Stimulated activated CD4-positive, alpha-beta T cell treated with anti-CD3 and anti-CD28 coated beads, Interleukin-1b, Interleukin-23, amount 100 ng/mL, for 4 hours (primary cell): ENCODE data around the gene PARM1.

ENCODE experiments used
- DNase-seq, 2 donors: peaks; one replicate each; pipeline ENCODE4 v3.0.0-alpha.2; 2020; ENCODE audit warnings: low read depth in 2 of 2

Gene PARM1

GRCh38 chr4:75030649-75031235, 97.8 kb downstream of the PARM1 start:
- DNase-seq: no peak

DNA sequence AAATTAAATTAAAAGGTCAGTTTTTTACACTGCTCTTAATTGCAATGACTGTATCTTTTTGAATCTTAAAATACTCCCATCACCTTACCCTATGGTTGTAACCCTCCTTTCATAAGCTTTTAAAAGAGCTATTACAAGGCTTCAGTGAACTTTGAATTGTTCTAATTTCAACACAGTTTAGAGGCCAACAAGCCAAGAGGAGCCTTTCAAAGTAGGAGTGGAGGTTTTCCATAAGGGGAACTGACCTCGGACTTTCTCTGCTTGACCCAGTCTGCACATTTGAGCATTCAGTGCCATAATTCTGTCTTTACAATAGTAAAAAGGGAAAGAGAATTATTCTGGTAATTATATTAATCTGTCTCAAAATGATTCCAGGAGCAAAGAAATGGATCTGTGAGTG, 98.9 kb downstream of the PARM1 start:
- no peak for DNase-seq

GRCh38 chr4:75034523-75034922, 101.6 kb downstream of the PARM1 start:
- DNase-seq: no peak

DNA sequence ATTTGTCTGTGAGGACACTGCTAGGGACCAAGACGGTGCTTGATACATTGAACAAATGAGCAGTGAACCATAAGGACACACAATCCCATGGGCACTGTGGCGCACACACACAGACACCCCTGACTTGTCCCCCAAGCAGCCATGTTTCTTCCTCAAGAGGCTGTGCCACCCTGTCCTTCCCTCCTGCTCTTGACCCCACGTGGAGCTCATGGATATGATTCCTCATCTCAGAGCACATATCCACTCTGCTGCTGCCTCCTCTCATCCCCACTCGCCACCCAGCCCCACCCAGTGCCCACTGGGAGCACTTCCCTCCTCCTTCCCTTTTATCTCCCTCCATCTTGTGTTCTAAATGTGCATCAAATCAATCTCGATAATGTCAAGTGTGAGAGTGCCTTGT, 102.4 kb downstream of the PARM1 start:
- DNase-seq: no peak

DNA sequence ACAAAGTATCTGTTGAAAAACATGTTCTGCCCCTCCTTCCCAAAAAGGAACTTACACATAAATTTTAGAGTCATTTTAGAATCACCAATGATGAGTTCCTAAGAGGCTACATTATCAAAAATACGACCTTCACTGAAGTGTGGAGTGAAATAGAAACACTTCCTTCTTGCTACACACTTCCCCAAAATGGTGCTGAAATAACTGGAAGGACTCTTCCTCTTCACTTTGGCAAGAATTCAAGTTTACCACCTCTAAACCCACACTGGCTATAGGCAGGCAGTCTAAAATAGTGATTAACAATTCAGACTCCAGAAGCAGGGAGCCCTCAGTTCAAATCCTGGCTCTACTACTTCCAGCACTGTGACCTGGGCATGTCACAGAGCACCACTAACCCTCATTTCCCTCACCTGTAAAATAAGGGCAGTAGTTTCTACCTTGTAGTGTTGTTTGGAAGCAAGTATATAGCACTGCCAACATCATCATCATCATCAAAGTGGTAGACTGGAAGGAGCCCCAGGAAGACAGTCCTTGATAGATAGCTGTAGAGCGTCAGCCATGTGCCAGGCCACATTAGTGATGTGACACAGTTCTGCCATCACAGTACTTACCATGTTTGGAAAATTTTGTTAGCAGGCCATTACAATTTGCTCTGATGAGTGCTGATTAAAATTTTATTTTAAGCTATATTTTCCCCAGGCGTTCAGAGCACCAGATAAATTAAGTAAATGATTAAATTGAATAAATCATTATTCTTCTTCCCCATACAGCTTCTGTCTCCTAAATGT, 103.3 kb downstream of the PARM1 start:
- no peak for DNase-seq

DNA sequence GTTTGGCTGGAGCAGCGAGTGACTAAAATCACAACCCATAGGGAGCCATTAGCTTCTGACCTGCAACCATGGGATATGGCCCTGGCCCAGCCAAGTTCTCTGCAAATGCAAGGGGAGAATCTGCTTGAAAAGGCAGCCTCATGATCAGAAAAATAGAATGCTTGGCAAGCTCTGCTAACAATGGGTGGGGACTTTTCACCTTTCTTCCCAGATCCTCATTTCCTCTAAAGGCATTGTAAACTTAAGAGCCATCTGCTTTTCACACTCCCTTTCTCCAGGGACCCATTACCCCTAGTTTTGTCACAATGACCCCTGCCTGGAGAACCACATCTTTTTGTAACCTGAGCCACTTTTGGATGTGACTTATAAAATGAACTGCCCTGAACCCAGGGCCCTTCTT, 104.3 kb downstream of the PARM1 start:
- DNase-seq: no peak

DNA sequence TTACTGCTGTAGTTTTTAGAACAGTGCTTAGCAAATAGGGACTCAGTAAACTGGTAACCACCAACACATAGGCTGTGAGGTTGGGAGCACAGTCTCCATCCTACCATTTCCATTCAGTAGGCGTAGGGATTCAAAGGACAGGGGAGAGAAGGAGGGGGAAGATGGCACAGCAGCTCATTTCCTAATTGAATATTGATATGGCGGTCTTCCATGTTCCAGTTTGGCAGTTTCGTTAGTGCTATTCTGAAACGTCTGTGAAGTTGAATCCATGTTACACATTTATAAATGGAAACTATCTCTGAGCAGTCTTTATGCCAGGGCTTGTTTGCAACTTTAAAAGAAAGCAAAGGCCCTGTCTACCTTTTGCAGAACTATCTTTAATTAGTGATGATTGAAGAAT, 105.5 kb downstream of the PARM1 start:
- no peak for DNase-seq

GRCh38 chr4:75040703-75041102, 107.8 kb downstream of the PARM1 start:
- no peak for DNase-seq

DNA sequence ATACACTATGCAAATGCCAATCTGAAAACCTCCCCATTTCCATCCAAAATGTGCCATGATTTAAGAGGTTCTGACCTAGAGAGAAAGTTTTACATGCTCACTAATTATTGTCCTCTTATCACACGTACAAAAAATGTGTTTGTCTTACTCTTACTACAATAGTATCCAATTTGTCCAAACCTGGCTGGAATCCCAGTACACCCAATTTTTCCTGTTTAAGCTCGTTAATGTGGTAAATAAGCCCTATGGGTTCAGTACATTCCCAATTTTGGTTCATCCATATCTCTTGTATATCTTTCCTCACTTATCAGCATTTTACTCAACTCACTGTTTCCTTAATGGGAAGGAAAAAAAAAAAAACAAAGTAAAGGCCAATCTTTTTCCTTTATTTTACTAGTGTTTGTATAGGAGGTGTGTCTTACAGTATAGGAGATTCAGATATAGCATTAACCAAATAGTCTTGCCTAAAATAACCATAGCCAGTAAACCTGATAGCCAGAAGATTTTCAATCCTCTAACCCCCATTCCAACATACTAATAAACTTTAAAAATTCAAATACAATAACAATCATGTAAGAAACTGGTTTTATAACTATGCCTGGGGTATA, 109.8 kb downstream of the PARM1 start:
- DNase-seq: no peak

GRCh38 chr4:75046226-75046625, 113.3 kb downstream of the PARM1 start:
- DNase-seq: no peak

DNA sequence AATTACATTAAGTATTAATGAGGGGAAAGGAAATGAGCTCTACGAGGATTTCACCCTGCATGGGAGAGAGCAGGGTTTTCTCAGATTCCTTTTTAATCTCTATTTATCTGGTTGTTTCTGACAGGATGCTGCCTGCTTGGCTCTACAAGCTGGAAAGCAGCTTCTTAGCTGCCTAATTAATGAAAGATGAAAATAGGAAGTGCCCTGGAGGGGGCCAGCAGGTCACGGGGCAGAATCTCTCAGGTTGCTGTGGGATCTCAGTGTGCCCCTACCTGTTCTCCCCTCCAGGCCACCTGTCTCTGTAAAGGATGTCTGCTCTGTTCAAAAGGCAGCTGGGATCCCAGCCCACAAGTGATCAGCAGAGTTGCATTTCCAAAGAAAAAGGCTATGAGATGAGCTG, 113.7 kb downstream of the PARM1 start:
- DNase-seq: no peak

DNA sequence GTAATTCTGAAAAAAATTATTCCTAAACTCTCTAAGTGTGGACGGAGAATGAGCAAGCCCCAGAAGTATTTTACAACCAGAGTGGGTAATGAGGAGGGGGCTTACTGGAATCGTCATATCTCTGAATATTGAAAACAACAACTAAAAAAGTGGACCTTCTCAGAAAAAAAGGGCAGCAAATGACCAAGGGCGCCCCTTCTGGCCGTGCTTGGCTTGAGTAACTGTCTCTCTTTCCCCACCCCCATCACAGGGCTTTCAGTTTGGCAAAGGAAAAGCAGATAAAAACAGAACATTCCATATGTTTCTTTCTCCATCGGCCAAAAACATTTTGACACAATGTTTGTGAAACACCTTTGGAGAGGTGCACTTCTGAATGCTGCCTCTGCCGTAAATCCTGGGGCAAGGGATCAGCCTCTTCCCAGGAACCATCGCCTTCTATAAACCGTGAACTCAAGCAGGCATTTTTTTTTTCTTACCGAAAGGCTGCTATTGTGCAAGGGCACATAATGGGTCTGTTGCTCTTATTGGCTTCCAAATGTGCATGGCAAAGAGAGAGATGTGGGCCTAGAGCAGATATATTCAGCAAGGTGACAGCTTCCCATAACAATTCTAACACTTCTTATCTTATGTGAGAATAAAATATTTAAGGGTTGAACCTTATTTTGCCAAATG, 115.4 kb downstream of the PARM1 start:
- no peak for DNase-seq

DNA sequence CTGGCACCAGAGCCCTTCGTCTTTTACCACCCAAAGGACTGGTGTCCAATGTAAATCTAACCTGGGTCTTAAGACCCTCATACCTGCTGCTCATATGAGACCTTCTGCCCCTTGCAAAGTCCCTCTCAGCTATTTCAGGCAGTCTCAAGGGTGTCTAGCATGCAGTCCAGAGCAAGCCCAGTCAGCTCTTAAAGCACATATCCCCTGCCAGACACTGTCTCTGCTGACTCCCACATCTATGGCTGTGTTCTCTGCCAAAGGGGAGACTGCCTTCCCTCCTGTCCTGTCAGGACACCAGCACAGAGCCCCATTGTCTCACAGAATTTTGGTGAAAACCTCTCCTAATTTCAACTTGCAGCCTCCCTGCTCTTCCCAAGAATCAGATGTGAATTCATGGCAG, 118.5 kb downstream of the PARM1 start:
- no peak for DNase-seq

GRCh38 chr4:75053352-75053751, 120.4 kb downstream of the PARM1 start:
- no peak for DNase-seq

DNA sequence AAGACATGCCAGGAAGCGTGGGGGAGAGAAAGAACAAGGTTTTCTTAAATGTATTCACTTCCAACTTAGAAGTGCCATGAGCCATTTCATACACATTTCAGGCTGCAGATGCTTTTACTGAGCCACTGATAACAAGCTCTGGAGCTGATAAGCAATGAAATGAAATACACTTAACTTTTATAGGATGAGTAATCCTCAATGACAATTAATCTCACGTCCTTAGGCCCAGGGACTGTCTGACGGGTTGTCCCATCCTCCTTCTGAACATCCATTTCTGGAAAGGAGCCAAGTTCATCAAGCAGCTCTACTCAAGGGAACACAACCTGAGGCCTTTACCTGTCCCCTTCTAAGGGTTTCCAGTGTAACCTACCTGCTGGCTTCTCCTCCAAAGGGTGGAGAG, 121.2 kb downstream of the PARM1 start:
- DNase-seq: no peak

GRCh38 chr4:75056277-75056676, 123.4 kb downstream of the PARM1 start:
- no peak for DNase-seq

DNA sequence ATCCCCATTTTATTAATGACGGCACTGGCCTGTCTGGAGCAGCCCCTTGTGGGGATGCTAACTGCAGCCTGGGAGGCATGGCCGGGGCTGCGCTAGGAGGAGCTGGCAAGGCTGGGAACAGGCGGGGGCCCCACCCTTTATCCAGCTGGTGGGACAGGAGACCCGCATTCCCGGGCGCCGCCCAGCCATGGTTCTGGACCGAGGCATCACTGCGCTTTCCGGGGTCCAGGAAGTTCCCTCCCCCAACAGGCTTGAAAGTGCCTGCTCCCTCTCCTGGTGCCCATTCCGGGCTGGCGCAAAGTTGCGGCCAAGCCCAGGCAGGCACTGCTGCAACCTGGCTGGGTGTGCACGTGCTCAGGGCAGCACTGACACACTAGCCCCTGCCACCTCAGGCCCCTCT, 124.5 kb downstream of the PARM1 start:
- no peak for DNase-seq

- no peak for DNase-seq
Measured at GRCh38 chr4:75058486-75058885, 125.6 kb downstream of the PARM1 start.

DNA sequence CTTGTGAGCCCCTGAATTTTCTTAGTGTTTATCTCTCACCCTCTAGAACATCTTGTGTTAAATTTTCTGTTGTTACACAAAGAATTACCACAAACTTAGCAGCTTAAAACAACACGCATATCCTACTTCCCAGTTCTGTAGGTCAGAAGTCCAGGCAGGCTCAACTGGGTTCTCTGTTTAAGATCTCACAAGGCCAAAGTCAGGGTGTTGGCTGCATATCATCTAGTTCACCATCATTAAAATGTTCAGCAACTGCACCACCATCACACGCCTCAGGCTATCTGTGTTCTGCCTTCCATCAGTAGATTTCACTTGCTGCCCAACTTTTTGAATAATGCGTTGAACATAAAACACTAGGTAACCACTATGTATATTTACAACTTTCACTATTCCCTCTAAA, 130.5 kb downstream of the PARM1 start:
- no peak for DNase-seq

- DNase-seq: no peak
Measured at GRCh38 chr4:75065909-75066308, 133.0 kb downstream of the PARM1 start.

GRCh38 chr4:75069493-75070074, 136.7 kb downstream of the PARM1 start:
- no peak for DNase-seq

DNA sequence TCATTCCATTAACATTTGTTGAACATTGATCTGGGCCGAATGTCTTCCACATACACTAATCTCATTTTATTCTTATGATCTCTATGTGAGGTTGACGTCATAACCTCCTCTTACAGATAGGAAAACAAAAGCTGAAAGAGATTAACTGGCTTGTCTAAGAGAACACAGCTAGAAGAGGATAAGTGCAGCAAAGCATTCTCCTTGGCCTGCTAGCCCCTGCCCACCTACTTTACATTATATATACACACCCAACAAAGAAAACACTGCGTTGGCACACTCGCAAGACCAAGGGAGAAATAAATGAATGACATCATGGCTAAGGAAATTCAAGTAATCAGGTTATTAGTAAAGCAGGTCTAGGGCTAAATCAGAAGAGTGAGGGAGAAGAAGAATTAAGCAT, 138.4 kb downstream of the PARM1 start:
- DNase-seq: no peak
